Stomach (tissue), 9 donors: ENCODE results near the gene TENM4. TPM values are rescaled to one million over a fixed set of nuclear protein-coding genes. Genes with fewer than 3 reads are reported as not detected.

Experiments used
- DNase-seq, 2 donors: peaks; one replicate each; pipeline versions ENCODE4 v3.0.0 to v3.0.0-alpha.2; 2013 to 2019
- H3K27ac ChIP-seq, 5 donors: fragments of 200-600 bp in 4 of 5; sonication (generic) in 4 of 5; one replicate each; pipeline ENCODE4 v1.5.1; 2013 to 2019; ENCODE audit warnings: mild to moderate bottlenecking in 1 of 5, moderate library complexity in 1 of 5
- H3K27me3 ChIP-seq, 3 donors: fragments of 200-600 bp; sonication (generic); one replicate each; pipeline ENCODE4 v1.5.1; 2017 to 2019; ENCODE audit warnings: mixed run types in 1 of 3
- H3K36me3 ChIP-seq, 4 donors: fragments of 200-600 bp; sonication (generic); 1 replicate in 3 of 4; 2 replicates in 1 of 4; pipeline ENCODE4 v1.5.1; 2016 to 2019
- H3K4me1 ChIP-seq, 4 donors: fragments of 200-600 bp; sonication (generic); one replicate each; pipeline ENCODE4 v1.5.1; 2016 to 2019
- H3K4me3 ChIP-seq, 4 donors: fragments of 200-600 bp; sonication (generic) in 3 of 4; one replicate each; pipeline ENCODE4 v1.5.1; 2016 to 2019; ENCODE audit warnings: mild to moderate bottlenecking in 1 of 4
- H3K9me3 ChIP-seq, 4 donors: fragments of 200-600 bp; sonication (generic); one replicate each; pipeline ENCODE4 v1.5.1; 2016 to 2019
- CTCF ChIP-seq, 7 experiments: fragments of 450-650 bp in 4 of 7; fragments of 200-600 bp in 3 of 7; sonication (generic) in 3 of 7; IDR thresholded peaks; one replicate each; pipeline ENCODE4 v1.5.1; 2016 to 2019; ENCODE audit warnings: antibody characterized with exemption in 7 of 7, control low read depth in 2 of 7, mild to moderate bottlenecking in 1 of 7
- EP300 ChIP-seq: sonication (generic); formaldehyde crosslinking; IDR thresholded peaks from one replicate; pipeline ENCODE4 v1.6.1; 2017; ENCODE audit warnings: antibody characterized with exemption
- POLR2A ChIP-seq, 4 donors: fragments of 450-650 bp; IDR thresholded peaks; one replicate each; pipeline ENCODE4 v1.6.1; 2016; ENCODE audit warnings: antibody characterized with exemption in 4 of 4, control low read depth in 2 of 4, mild to moderate bottlenecking in 1 of 4, moderate library complexity in 1 of 4
- POLR2AphosphoS5 ChIP-seq, 3 donors: sonication (generic); formaldehyde crosslinking; IDR thresholded peaks; one replicate each; pipeline ENCODE4 v1.6.1; 2016; ENCODE audit warnings: antibody characterized with exemption in 3 of 3
- WGBS, 5 donors: extraction: QIAGEN DNeasy Blood & Tissue Kit in 3 of 5; methylation state at CpG; one replicate each; pipeline versions ENCODE4 v1.1.5 to v1.1.7; 2013 to 2018; 5-methylcytosine and 5-hydroxymethylcytosine counted together
- intact Hi-C: fragments of 100-400 bp; cut with DNase I; formaldehyde crosslinking; loops from one replicate; pipeline ENCODE4 v1.15.1; 2023; ENCODE audit warnings: low total_unique reads
- polyA plus RNA-seq, 3 donors: library from polyadenylated mRNA; stranded (reverse); fragments of 200-250 nt; gene quantifications; one replicate each; pipeline ENCODE4 v1.2.3, GENCODE V29; 2013
- total RNA-seq, 5 donors: library from RNA; depleted of rRNA; stranded (reverse); fragments of >200 nt; gene quantifications; one replicate each; pipeline versions ENCODE4 v1.1.0 to v1.2.3, GENCODE V29; 2014 to 2016
- donor health status: healthy with polysubstance abuse.
- donor health status: Bipolar disorder and iron deficiency.
- donor health status: healthy.

Gene TENM4
- total and polyA plus RNA-seq, 8 donors: 0.06 to 13.2 (median 0.87) TPM; not detected in 1

GRCh38 chr11:78690352-78690987 is 750.4 kb downstream of the TENM4 start:
- Histone ChIP-seq H3K4me3 (no peak overlapping the region), H3K36me3 (no peaks in the 10 kb centered on the region), H3K27ac (no peak overlapping the region), H3K9me3 (no peaks in the 10 kb centered on the region), H3K27me3 (no peaks in the 10 kb centered on the region), H3K4me1 (no peaks in the 10 kb centered on the region)
- no peak for TF ChIP-seq CTCF (IDR thresholded peaks at IDR 0.05)
- no peak for TF ChIP-seq POLR2A (IDR thresholded peaks at IDR 0.05)
- TF ChIP-seq EP300: no peak
- no peak for TF ChIP-seq POLR2AphosphoS5 (IDR thresholded peaks at IDR 0.05)
- 73 to 85% (median 84%) methylated on average over 2 of the region's 2 CpGs for WGBS, 5 donors
- intact Hi-C loops: no loop called here
- no peak for DNase-seq

GRCh38 chr11:78689585-78690153 is 751.2 kb downstream of the TENM4 start:
- no peak for TF ChIP-seq CTCF (IDR thresholded peaks at IDR 0.05)
- no peak for TF ChIP-seq EP300
- no peak for TF ChIP-seq POLR2A (IDR thresholded peaks at IDR 0.05)
- no peak for TF ChIP-seq POLR2AphosphoS5 (IDR thresholded peaks at IDR 0.05)
- Histone ChIP-seq H3K4me3 (no peak overlapping the region), H3K9me3 (no peaks in the 10 kb centered on the region), H3K27ac (no peak overlapping the region), H3K36me3 (no peaks in the 10 kb centered on the region), H3K4me1 (no peaks in the 10 kb centered on the region), H3K27me3 (no peaks in the 10 kb centered on the region)
- no peak for DNase-seq
- WGBS, 5 donors: 57 to 82% (median 78%) methylated on average over 2 to 5 of the region's 5 CpGs
- intact Hi-C loops: no loop called here

GRCh38 chr11:78689101-78689500 is 751.7 kb downstream of the TENM4 start:
- TF ChIP-seq POLR2A (IDR thresholded peaks at IDR 0.05) (no peak), EP300 (no peak), POLR2AphosphoS5 (IDR thresholded peaks at IDR 0.05) (no peak), CTCF (IDR thresholded peaks at IDR 0.05) (no peak)
- Histone ChIP-seq H3K27me3 (no peaks in the 10 kb centered on the region), H3K36me3 (no peaks in the 10 kb centered on the region), H3K4me1 (no peaks in the 10 kb centered on the region), H3K4me3 (no peak overlapping the region), H3K9me3 (no peaks in the 10 kb centered on the region), H3K27ac (no peak overlapping the region)
- 76 to 89% (median 83%) methylated on average over 3 of the region's 3 CpGs for WGBS, 5 donors
- DNase-seq: no peak
- intact Hi-C loops: no loop called here

GRCh38 chr11:78688460-78688859 is 752.4 kb downstream of the TENM4 start:
- Histone ChIP-seq H3K27me3 (no peaks in the 10 kb centered on the region), H3K27ac (no peak overlapping the region), H3K4me1 (no peaks in the 10 kb centered on the region), H3K36me3 (no peaks in the 10 kb centered on the region), H3K4me3 (no peak overlapping the region), H3K9me3 (no peaks in the 10 kb centered on the region)
- DNase-seq: peak in 1 of 2 donors; percentile 17
- WGBS, 5 donors: 32 to 65% (median 47%) methylated on average over 1 of the region's 1 CpG
- intact Hi-C loops: no loop called here
- TF ChIP-seq POLR2A (IDR thresholded peaks at IDR 0.05): no peak
- TF ChIP-seq EP300: no peak
- TF ChIP-seq POLR2AphosphoS5 (IDR thresholded peaks at IDR 0.05): no peak
- TF ChIP-seq CTCF (IDR thresholded peaks at IDR 0.05): no peak
